Gastroesophageal sphincter (tissue), 4 donors: ENCODE results near the gene JCAD. TPM values are rescaled to one million over a fixed set of nuclear protein-coding genes. Genes with fewer than 3 reads are reported as not detected.
"Not testable (repeated sequence)": the region's sequence is repeated elsewhere in the genome, so short reads cannot be mapped to it uniquely, and the experiment has no call there.

Source experiments
- ATAC-seq: fragments of 150-250 bp; one replicate; pipeline ENCODE4 v1.9.1; 2016; ENCODE audit warnings: mild to moderate bottlenecking, moderate library complexity
- H3K27ac ChIP-seq, 4 donors: fragments of 200-600 bp; sonication (generic) in 3 of 4; 1 replicate in 3 of 4; 2 replicates in 1 of 4; pipeline ENCODE4 v1.5.1; 2016 to 2019
- H3K27me3 ChIP-seq: fragments of 200-600 bp; sonication (generic); one replicate; pipeline ENCODE4 v1.5.1; 2019
- H3K36me3 ChIP-seq, 2 donors: fragments of 200-600 bp; sonication (generic); one replicate each; pipeline ENCODE4 v1.5.1; 2019; ENCODE audit warnings: control low read depth in 1 of 2
- H3K4me1 ChIP-seq, 3 donors: fragments of 200-600 bp; sonication (generic); 1 replicate in 2 of 3; 2 replicates in 1 of 3; pipeline ENCODE4 v1.5.1; 2016 to 2019; ENCODE audit warnings: control low read depth in 2 of 3
- H3K4me3 ChIP-seq, 2 donors: fragments of 200-600 bp; sonication (generic); one replicate each; pipeline ENCODE4 v1.5.1; 2019; ENCODE audit warnings: mild to moderate bottlenecking in 1 of 2, moderate library complexity in 1 of 2
- H3K9me3 ChIP-seq, 3 donors: fragments of 200-600 bp; sonication (generic); one replicate each; pipeline ENCODE4 v1.5.1; 2017 to 2019; ENCODE audit warnings: control low read depth in 2 of 3
- EP300 ChIP-seq: sonication (generic); formaldehyde crosslinking; IDR thresholded peaks from one replicate; pipeline ENCODE4 v1.6.1; 2017; ENCODE audit warnings: antibody characterized with exemption, mild to moderate bottlenecking
- POLR2A ChIP-seq, 2 donors: fragments of 450-650 bp; IDR thresholded peaks; one replicate each; pipeline ENCODE4 v1.6.1; 2017; ENCODE audit warnings: antibody characterized with exemption in 2 of 2, mild to moderate bottlenecking in 2 of 2, moderate library complexity in 1 of 2
- POLR2AphosphoS5 ChIP-seq: sonication (generic); formaldehyde crosslinking; IDR thresholded peaks from one replicate; pipeline ENCODE4 v1.6.1; 2017; ENCODE audit warnings: antibody characterized with exemption
- WGBS, 2 donors: methylation state at CpG; one replicate each; pipeline ENCODE4 v1.1.5; 2018; ENCODE audit warnings: low coverage in 1 of 2; 5-methylcytosine and 5-hydroxymethylcytosine counted together
- total RNA-seq, 4 donors: library from RNA; depleted of rRNA; stranded (reverse); fragments of >200 nt; gene quantifications; one replicate each; pipeline ENCODE4 v1.1.0, GENCODE V29; 2016
- TF ChIP-seq, protein P1 (sequence below), 4 experiments: fragments of 200-600 bp in 2 of 4; fragments of 450-650 bp in 2 of 4; sonication (generic) in 1 of 4; IDR thresholded peaks; one replicate each; pipeline ENCODE4 v1.5.1; 2017 to 2019; ENCODE audit warnings: antibody characterized with exemption in 4 of 4, mild to moderate bottlenecking in 2 of 4, moderate library complexity in 2 of 4

Gene JCAD
- total RNA-seq, 4 donors from 2014 or later: 21.0 to 66.8 (median 48.6) TPM

DNA sequence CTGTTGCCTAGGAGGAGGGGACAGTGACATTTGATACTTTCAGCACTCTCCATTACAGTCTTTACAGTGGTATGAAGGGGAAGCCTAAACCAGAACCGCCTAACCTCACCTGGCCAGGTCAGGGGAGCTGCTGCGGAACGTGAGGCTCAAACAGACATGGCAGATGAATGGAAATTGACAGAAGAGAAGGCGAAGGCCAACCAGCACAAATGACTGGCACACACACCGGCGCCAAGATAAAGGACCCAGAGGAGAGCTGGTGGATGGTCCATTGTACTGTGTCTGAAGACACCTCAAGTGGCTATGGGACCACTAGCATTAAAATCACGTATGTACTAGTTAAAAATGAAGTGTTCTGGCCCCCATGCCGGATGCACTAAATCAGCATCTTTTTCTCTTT is 53.0 kb downstream of the JCAD start:
- Histone ChIP-seq H3K4me1 (peaks cover 4 to 21% (median 17%) of the 10 kb centered on the region in 3 donors), H3K4me3 (no peak overlapping the region), H3K27me3 (no peaks in the 10 kb centered on the region), H3K9me3 (no peaks in the 10 kb centered on the region), H3K27ac (no peak overlapping the region), H3K36me3 (no peaks in the 10 kb centered on the region)
- TF ChIP-seq, protein P1, sequence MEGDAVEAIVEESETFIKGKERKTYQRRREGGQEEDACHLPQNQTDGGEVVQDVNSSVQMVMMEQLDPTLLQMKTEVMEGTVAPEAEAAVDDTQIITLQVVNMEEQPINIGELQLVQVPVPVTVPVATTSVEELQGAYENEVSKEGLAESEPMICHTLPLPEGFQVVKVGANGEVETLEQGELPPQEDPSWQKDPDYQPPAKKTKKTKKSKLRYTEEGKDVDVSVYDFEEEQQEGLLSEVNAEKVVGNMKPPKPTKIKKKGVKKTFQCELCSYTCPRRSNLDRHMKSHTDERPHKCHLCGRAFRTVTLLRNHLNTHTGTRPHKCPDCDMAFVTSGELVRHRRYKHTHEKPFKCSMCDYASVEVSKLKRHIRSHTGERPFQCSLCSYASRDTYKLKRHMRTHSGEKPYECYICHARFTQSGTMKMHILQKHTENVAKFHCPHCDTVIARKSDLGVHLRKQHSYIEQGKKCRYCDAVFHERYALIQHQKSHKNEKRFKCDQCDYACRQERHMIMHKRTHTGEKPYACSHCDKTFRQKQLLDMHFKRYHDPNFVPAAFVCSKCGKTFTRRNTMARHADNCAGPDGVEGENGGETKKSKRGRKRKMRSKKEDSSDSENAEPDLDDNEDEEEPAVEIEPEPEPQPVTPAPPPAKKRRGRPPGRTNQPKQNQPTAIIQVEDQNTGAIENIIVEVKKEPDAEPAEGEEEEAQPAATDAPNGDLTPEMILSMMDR (IDR thresholded peaks at IDR 0.05): no peak
- TF ChIP-seq EP300 (no peak), POLR2A (IDR thresholded peaks at IDR 0.05) (no peak), POLR2AphosphoS5 (no peak)
- 77 to 86% methylated on average over 5 to 6 of the region's 8 CpGs for WGBS, 2 donors
- no peak for ATAC-seq

DNA sequence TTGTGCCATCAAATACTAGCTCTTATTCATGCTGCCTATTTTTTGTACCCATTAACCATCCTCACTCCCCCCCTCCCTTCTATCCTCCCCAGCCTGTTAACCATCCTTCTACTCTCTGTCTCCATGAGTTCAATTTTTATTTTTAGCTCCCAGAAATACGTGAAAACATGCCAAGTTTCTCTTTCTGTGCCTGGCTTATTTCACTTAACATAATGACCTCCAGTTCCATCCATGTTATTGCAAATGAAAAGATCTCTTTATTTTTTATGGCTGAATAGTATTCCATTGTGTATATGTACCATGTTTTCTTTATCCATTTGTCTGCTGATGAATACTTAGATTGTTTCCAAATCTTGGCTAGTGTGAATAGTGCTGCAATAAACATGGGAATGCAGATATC is 54.3 kb downstream of the JCAD start:
- peak overlapping the region in 1 of 4 donors; percentile 29 for H3K27ac ChIP-seq
- H3K9me3 ChIP-seq, ATAC-seq, H3K36me3 ChIP-seq, H3K4me3 ChIP-seq, H3K27me3 ChIP-seq: not testable (repeated sequence)
- WGBS, 2 donors: 0 to 5% methylated on average over 1 of the region's 1 CpG
- H3K4me1 ChIP-seq: peaks cover 7 to 27% (median 16%) of the 10 kb centered on the region in 3 donors

DNA sequence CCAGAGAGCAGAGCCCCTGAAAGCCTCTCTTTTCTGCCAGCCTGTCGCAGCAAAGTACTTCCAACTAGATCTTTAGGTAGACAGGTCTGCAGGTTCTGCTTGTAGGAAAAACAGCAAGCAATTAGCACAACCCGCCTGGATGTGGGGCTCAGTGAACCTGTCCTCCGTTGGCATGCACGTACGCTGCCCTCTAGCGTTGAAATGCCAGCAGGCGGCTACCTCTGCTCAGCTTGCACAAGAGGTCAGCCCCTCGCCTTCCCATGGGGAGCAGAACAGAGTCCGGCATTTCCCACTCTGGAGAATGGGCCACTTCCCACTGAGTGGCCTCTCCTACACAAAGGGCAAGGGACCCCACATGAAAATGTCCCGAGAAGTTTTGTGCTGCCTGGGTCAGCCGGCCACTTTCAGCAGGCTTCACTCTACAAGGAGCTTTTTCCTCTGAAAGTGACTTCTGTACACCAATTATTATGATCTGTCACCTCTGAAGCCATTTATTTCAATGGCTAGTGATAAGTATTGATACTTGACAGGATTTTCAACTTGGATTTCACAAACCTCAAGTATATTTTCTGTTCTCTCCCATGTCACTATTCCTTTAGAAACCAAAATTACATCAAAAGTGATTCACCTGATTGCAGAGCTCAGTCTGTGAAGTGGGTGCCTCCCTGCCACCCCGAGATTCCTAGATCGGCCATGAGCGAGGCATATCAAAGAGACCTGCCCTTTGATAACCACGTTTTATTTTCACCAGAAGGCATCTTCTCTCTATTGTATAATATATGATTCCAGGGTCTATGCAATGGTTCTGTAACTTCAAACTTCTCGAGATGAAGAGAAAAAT is 56.7 kb downstream of the JCAD start:
- peaks cover 10 to 41% (median 21%) of the 10 kb centered on the region in 3 donors for H3K4me1 ChIP-seq
- peak overlapping the region in 3 of 4 donors; percentile 77 to 89 (median 83) for H3K27ac ChIP-seq
- TF ChIP-seq POLR2AphosphoS5 (peak; percentile 33), EP300 (no peak), POLR2A (IDR thresholded peaks at IDR 0.05) (no peak)
- TF ChIP-seq, protein P1 (IDR thresholded peaks at IDR 0.05): peak; percentile 62 to 89 (median 74)
- peak; percentile 54 for ATAC-seq
- no peaks in the 10 kb centered on the region for H3K27me3 ChIP-seq
- no peaks in the 10 kb centered on the region for H3K36me3 ChIP-seq
- no peaks in the 10 kb centered on the region for H3K9me3 ChIP-seq
- H3K4me3 ChIP-seq: no peak overlapping the region
- WGBS, 2 donors: 63 to 76% methylated on average over 9 to 11 of the region's 16 CpGs

DNA sequence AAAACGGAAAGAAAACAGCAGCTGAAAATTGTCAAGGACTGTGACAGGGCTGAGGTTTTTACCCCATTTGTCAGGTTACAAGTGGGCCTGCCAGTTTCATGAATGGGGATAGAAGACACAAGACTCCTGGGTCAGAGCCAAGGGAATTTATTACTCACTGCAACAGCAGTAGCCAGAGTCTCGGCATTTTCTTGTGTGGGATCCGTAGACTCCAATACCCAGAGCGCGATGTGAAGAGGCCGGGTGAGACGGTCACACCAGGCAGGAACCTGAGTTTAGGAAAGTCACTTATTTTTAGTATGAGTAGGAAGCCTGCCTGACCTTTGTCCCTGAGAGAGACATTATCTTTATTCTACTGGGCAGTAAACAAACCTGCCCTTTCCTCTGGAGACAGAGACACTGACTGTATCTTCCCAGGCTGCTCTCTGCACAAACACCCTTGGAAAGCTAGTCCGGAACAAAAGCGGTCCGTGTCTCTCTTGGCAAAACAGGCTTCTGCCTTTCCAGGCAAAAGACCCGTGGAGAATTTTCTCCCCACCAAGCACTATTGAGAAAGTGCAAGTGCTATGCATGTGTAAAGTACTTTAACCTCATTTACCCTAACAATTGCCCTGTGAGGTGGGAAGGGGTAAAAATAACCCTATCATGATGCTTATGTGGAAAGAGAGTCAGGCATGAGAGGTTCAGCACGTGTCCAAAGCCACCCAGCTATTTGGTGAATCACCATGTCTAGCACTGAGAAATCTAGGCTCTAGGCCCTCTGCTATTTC is 58.4 kb downstream of the JCAD start:
- H3K36me3 ChIP-seq: no peaks in the 10 kb centered on the region
- H3K9me3 ChIP-seq: no peaks in the 10 kb centered on the region
- H3K27me3 ChIP-seq: no peaks in the 10 kb centered on the region
- ATAC-seq: peak; percentile 75
- peak; percentile 74 for TF ChIP-seq POLR2AphosphoS5
- no peak for TF ChIP-seq EP300
- TF ChIP-seq, protein P1 (IDR thresholded peaks at IDR 0.05): no peak
- TF ChIP-seq POLR2A (IDR thresholded peaks at IDR 0.05): no peak
- 12 to 16% methylated on average over 8 to 12 of the region's 12 CpGs for WGBS, 2 donors
- H3K27ac ChIP-seq: peak overlapping the region; percentile 77 to 89 (median 82)
- H3K4me3 ChIP-seq: no peak overlapping the region
- H3K4me1 ChIP-seq: peaks cover 10 to 41% (median 21%) of the 10 kb centered on the region in 3 donors

DNA sequence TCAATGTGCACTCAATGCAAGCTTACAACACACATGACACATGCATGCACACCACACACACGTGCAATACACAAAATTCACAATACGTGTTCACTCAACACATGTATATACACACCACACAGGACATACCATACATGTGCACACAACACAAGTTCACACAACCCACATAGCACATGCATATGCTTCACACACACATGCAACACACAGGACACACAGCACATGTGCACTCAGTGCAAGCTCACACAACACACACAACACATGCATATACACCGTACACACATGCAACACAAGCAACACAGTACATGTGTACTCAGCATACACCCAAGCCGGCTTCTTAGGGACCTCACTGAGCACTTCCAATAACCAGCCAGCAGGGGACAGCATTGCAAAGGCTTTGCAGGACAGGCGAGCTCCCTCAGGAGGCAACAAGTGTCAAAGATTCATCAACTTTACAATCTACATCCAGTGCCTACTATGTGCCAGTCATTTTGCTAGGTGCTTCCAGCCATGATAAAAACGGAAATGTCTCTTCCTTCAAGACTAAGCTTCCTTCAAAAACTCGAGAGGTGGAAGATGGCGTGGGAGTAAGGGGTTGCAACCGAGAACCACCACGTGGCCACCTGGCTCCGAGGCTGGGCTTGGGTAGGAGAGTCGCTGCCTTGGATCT is 61.1 kb downstream of the JCAD start:
- no peak for TF ChIP-seq EP300
- no peak for TF ChIP-seq POLR2AphosphoS5
- TF ChIP-seq POLR2A (IDR thresholded peaks at IDR 0.05): no peak
- TF ChIP-seq, protein P1 (IDR thresholded peaks at IDR 0.05): peak; percentile 94 to 99 (median 97)
- H3K27ac ChIP-seq: no peak overlapping the region
- H3K4me1 ChIP-seq: peaks cover 10 to 52% (median 27%) of the 10 kb centered on the region in 3 donors
- H3K27me3 ChIP-seq: no peaks in the 10 kb centered on the region
- H3K4me3 ChIP-seq: no peak overlapping the region
- no peaks in the 10 kb centered on the region for H3K9me3 ChIP-seq
- ATAC-seq: no peak
- WGBS, 2 donors: 45 to 51% methylated on average over 7 to 8 of the region's 12 CpGs
- H3K36me3 ChIP-seq: no peaks in the 10 kb centered on the region
